SJCRH30 (cell line): ENCODE results near the gene SERPINB11. TPM values are rescaled to one million over a fixed set of nuclear protein-coding genes. Genes with fewer than 3 reads are reported as not detected.

Source experiments
- DNase-seq, 2 experiments: peaks; one replicate each; pipeline ENCODE4 v3.0.0-alpha.2; 2015 to 2020
- H3K27ac ChIP-seq: fragments of 250-450 bp; sonication (Bioruptor Pico); 2 replicates; pipeline ENCODE4 v1.5.1; 2020; ENCODE audit warnings: mild to moderate bottlenecking, moderate library complexity
- H3K27me3 ChIP-seq: fragments of 250-450 bp; sonication (Bioruptor Pico); 2 replicates; pipeline ENCODE4 v1.5.1; 2020; ENCODE audit warnings: mild to moderate bottlenecking, moderate library complexity
- H3K36me3 ChIP-seq: fragments of 250-450 bp; sonication (Bioruptor Pico); 2 replicates; pipeline ENCODE4 v1.5.1; 2020; ENCODE audit warnings: mild to moderate bottlenecking, moderate library complexity
- H3K4me1 ChIP-seq: fragments of 250-450 bp; sonication (Bioruptor Pico); 2 replicates; pipeline ENCODE4 v1.5.1; 2020; ENCODE audit warnings: mild to moderate bottlenecking, moderate library complexity
- H3K4me3 ChIP-seq: fragments of 250-450 bp; sonication (Bioruptor Pico); 2 replicates; pipeline ENCODE4 v1.5.1; 2020; ENCODE audit warnings: mild to moderate bottlenecking, moderate library complexity
- H3K9me3 ChIP-seq: fragments of 250-450 bp; sonication (Bioruptor Pico); replicated peaks from 2 replicates; pipeline ENCODE4 v1.5.1; 2020; ENCODE audit warnings: mild to moderate bottlenecking, moderate library complexity
- total RNA-seq: library from RNA; depleted of rRNA; stranded (reverse); fragments of >200 nt; shearing (Covaris generic); gene quantifications from 2 replicates; pipeline ENCODE4 v1.2.3, GENCODE V29; 2014

The SERPINB11 gene
- total RNA-seq, 1 experiment from 2014 or later = not detected

- Histone ChIP-seq H3K4me3 (no peak overlapping the region), H3K27ac (no peak overlapping the region), H3K9me3 (no peaks in the 10 kb centered on the region), H3K4me1 (no peaks in the 10 kb centered on the region), H3K27me3 (no peaks in the 10 kb centered on the region), H3K36me3 (no peaks in the 10 kb centered on the region)
- DNase-seq = no peak
Measured at GRCh38 chr18:63700501-63700900, 2.3 kb upstream of the SERPINB11 start.

GRCh38 chr18:63701952-63702351, 808 bp upstream of the SERPINB11 start:
- Histone ChIP-seq H3K27me3 (no peaks in the 10 kb centered on the region), H3K4me1 (no peaks in the 10 kb centered on the region), H3K9me3 (no peaks in the 10 kb centered on the region), H3K27ac (no peak overlapping the region), H3K36me3 (no peaks in the 10 kb centered on the region), H3K4me3 (no peak overlapping the region)
- DNase-seq = no peak

- no peak for DNase-seq
- no peaks in the 10 kb centered on the region for H3K27me3 ChIP-seq
- H3K4me1 ChIP-seq = no peaks in the 10 kb centered on the region
- no peak overlapping the region for H3K27ac ChIP-seq
- H3K36me3 ChIP-seq = no peaks in the 10 kb centered on the region
- no peak overlapping the region for H3K4me3 ChIP-seq
- H3K9me3 ChIP-seq = no peaks in the 10 kb centered on the region
Measured at GRCh38 chr18:63705401-63705800, 2.6 kb downstream of the SERPINB11 start.

GRCh38 chr18:63707816-63708215, 5.1 kb downstream of the SERPINB11 start:
- no peaks in the 10 kb centered on the region for H3K36me3 ChIP-seq
- no peaks in the 10 kb centered on the region for H3K4me1 ChIP-seq
- H3K4me3 ChIP-seq = no peak overlapping the region
- H3K27me3 ChIP-seq = no peaks in the 10 kb centered on the region
- no peaks in the 10 kb centered on the region for H3K9me3 ChIP-seq
- H3K27ac ChIP-seq = no peak overlapping the region
- DNase-seq = no peak

GRCh38 chr18:63708650-63709049, 5.9 kb downstream of the SERPINB11 start:
- no peak overlapping the region for H3K27ac ChIP-seq
- no peaks in the 10 kb centered on the region for H3K9me3 ChIP-seq
- no peaks in the 10 kb centered on the region for H3K36me3 ChIP-seq
- H3K4me3 ChIP-seq = no peak overlapping the region
- DNase-seq = no peak
- no peaks in the 10 kb centered on the region for H3K27me3 ChIP-seq
- H3K4me1 ChIP-seq = no peaks in the 10 kb centered on the region

GRCh38 chr18:63725682-63726480, 23.1 kb downstream of the SERPINB11 start:
- no peak overlapping the region for H3K27ac ChIP-seq

GRCh38 chr18:63730773-63731172, 28.0 kb downstream of the SERPINB11 start:
- H3K4me1 ChIP-seq = no peaks in the 10 kb centered on the region
- no peaks in the 10 kb centered on the region for H3K27me3 ChIP-seq
- H3K27ac ChIP-seq = no peak overlapping the region
- H3K36me3 ChIP-seq = no peaks in the 10 kb centered on the region
- no peak for DNase-seq
- no peak overlapping the region for H3K4me3 ChIP-seq
- no peaks in the 10 kb centered on the region for H3K9me3 ChIP-seq

More at GRCh38 chr18:63725682-63726480, 23.1 kb downstream of the SERPINB11 start:
- Histone ChIP-seq H3K27me3 (no peaks in the 10 kb centered on the region), H3K4me1 (no peaks in the 10 kb centered on the region), H3K36me3 (no peaks in the 10 kb centered on the region), H3K4me3 (no peak overlapping the region), H3K9me3 (no peaks in the 10 kb centered on the region)
- DNase-seq = peak; percentile 2 to 19

GRCh38 chr18:63731215-63731614, 28.5 kb downstream of the SERPINB11 start:
- DNase-seq = no peak
- H3K4me1 ChIP-seq = no peaks in the 10 kb centered on the region
- H3K36me3 ChIP-seq = no peaks in the 10 kb centered on the region
- no peaks in the 10 kb centered on the region for H3K9me3 ChIP-seq
- no peak overlapping the region for H3K4me3 ChIP-seq
- no peak overlapping the region for H3K27ac ChIP-seq
- H3K27me3 ChIP-seq = no peaks in the 10 kb centered on the region

- no peak for DNase-seq
- H3K27ac ChIP-seq = no peak overlapping the region
- H3K9me3 ChIP-seq = no peaks in the 10 kb centered on the region
- no peaks in the 10 kb centered on the region for H3K4me1 ChIP-seq
- H3K27me3 ChIP-seq = no peaks in the 10 kb centered on the region
- H3K4me3 ChIP-seq = no peak overlapping the region
- no peaks in the 10 kb centered on the region for H3K36me3 ChIP-seq
Measured at GRCh38 chr18:63736876-63737275, 34.1 kb downstream of the SERPINB11 start.

GRCh38 chr18:63741769-63742168, 39.0 kb downstream of the SERPINB11 start:
- no peak overlapping the region for H3K4me3 ChIP-seq
- no peaks in the 10 kb centered on the region for H3K27me3 ChIP-seq
- DNase-seq = no peak
- H3K36me3 ChIP-seq = no peaks in the 10 kb centered on the region
- no peaks in the 10 kb centered on the region for H3K9me3 ChIP-seq
- H3K27ac ChIP-seq = no peak overlapping the region
- no peaks in the 10 kb centered on the region for H3K4me1 ChIP-seq

GRCh38 chr18:63747006-63747405, 44.2 kb downstream of the SERPINB11 start:
- H3K27ac ChIP-seq = no peak overlapping the region
- H3K27me3 ChIP-seq = no peaks in the 10 kb centered on the region
- no peak for DNase-seq
- H3K4me3 ChIP-seq = no peak overlapping the region
- no peaks in the 10 kb centered on the region for H3K4me1 ChIP-seq
- no peaks in the 10 kb centered on the region for H3K36me3 ChIP-seq
- H3K9me3 ChIP-seq = no peaks in the 10 kb centered on the region

- no peaks in the 10 kb centered on the region for H3K36me3 ChIP-seq
- no peak overlapping the region for H3K4me3 ChIP-seq
- H3K4me1 ChIP-seq = no peaks in the 10 kb centered on the region
- H3K9me3 ChIP-seq = no peaks in the 10 kb centered on the region
- no peaks in the 10 kb centered on the region for H3K27me3 ChIP-seq
- no peak for DNase-seq
- H3K27ac ChIP-seq = no peak overlapping the region
Measured at GRCh38 chr18:63749489-63749888, 46.7 kb downstream of the SERPINB11 start.

GRCh38 chr18:63752636-63753035, 49.9 kb downstream of the SERPINB11 start:
- H3K27me3 ChIP-seq = no peaks in the 10 kb centered on the region

GRCh38 chr18:63753676-63754075, 50.9 kb downstream of the SERPINB11 start:
- no peaks in the 10 kb centered on the region for H3K27me3 ChIP-seq
- no peak overlapping the region for H3K4me3 ChIP-seq
- H3K27ac ChIP-seq = no peak overlapping the region
- no peak for DNase-seq
- no peaks in the 10 kb centered on the region for H3K9me3 ChIP-seq
- no peaks in the 10 kb centered on the region for H3K4me1 ChIP-seq
- H3K36me3 ChIP-seq = no peaks in the 10 kb centered on the region

More at GRCh38 chr18:63752636-63753035, 49.9 kb downstream of the SERPINB11 start:
- Histone ChIP-seq H3K4me1 (no peaks in the 10 kb centered on the region), H3K27ac (no peak overlapping the region), H3K9me3 (no peaks in the 10 kb centered on the region), H3K36me3 (no peaks in the 10 kb centered on the region), H3K4me3 (no peak overlapping the region)
- DNase-seq = no peak

- H3K9me3 ChIP-seq = no peaks in the 10 kb centered on the region
- no peaks in the 10 kb centered on the region for H3K27me3 ChIP-seq
- no peaks in the 10 kb centered on the region for H3K36me3 ChIP-seq
- DNase-seq = no peak
- H3K4me1 ChIP-seq = no peaks in the 10 kb centered on the region
- no peak overlapping the region for H3K4me3 ChIP-seq
- H3K27ac ChIP-seq = no peak overlapping the region
Measured at GRCh38 chr18:63757541-63757940, 54.8 kb downstream of the SERPINB11 start.
